GM23338 (cell line): ENCODE measurements around the gene TNFRSF6B. TPM values are rescaled to one million over a fixed set of nuclear protein-coding genes. Genes with fewer than 3 reads are reported as not detected.

Experiments used
- ATAC-seq: fragments of 200-7000 bp; cut with Tn5 transposase; 3 replicates; pipeline ENCODE4 v1.9.1; 2020
- DNase-seq: peaks from one replicate; pipeline ENCODE4 v3.0.0-alpha.2; 2015; ENCODE audit warnings: low spot score
- H2AFZ ChIP-seq: fragments of 200-600 bp; sonication (generic); 2 replicates; pipeline ENCODE4 v1.8.0; 2016; ENCODE audit warnings: antibody characterized with exemption, mild to moderate bottlenecking, moderate library complexity
- H3F3A ChIP-seq: fragments of 200-600 bp; sonication (generic); replicated peaks from 2 replicates; pipeline ENCODE4 v1.8.0; 2017; ENCODE audit warnings: antibody characterized with exemption, mixed run types, low read depth
- H3K27ac ChIP-seq: fragments of 200-600 bp; sonication (generic); 2 replicates; pipeline ENCODE4 v1.6.1; 2016; ENCODE audit warnings: low read depth
- H3K27me3 ChIP-seq: fragments of 200-600 bp; sonication (generic); 2 replicates; pipeline ENCODE4 v1.8.0; 2016; ENCODE audit warnings: mild to moderate bottlenecking, mixed run types, moderate library complexity; ENCODE audit not compliant: insufficient read depth
- H3K36me3 ChIP-seq: fragments of 200-600 bp; sonication (generic); 2 replicates; pipeline ENCODE4 v1.8.0; 2016; ENCODE audit warnings: mild to moderate bottlenecking; ENCODE audit not compliant: insufficient read depth
- H3K4me1 ChIP-seq: fragments of 200-600 bp; sonication (generic); 2 replicates; pipeline ENCODE4 v1.8.0; 2016; ENCODE audit warnings: mild to moderate bottlenecking, moderate library complexity; ENCODE audit not compliant: insufficient read depth
- H3K4me2 ChIP-seq: fragments of 200-600 bp; sonication (generic); 2 replicates; pipeline ENCODE4 v1.7.1; 2017; ENCODE audit warnings: mixed run types
- H3K4me3 ChIP-seq: fragments of 200-600 bp; sonication (generic); 2 replicates; pipeline ENCODE4 v1.6.1; 2016; ENCODE audit warnings: mixed run types
- H3K79me2 ChIP-seq: fragments of 200-600 bp; sonication (generic); replicated peaks from 2 replicates; pipeline ENCODE4 v1.8.0; 2017; ENCODE audit warnings: mild to moderate bottlenecking; ENCODE audit not compliant: insufficient read depth
- H3K9me2 ChIP-seq: fragments of 200-600 bp; sonication (generic); 2 replicates; pipeline ENCODE4 v1.8.0; 2017; ENCODE audit not compliant: insufficient read depth
- H4K20me1 ChIP-seq: fragments of 200-600 bp; sonication (generic); replicated peaks from 2 replicates; pipeline ENCODE4 v1.8.0; 2017; ENCODE audit warnings: mild to moderate bottlenecking; ENCODE audit not compliant: insufficient read depth
- H3K27ac Mint-ChIP-seq: 2 replicates; pipeline ENCODE4 v1.8.0; 2020; ENCODE audit warnings: inconsistent platforms, mild to moderate bottlenecking, moderate library complexity, mixed read lengths
- H3K27me3 Mint-ChIP-seq: 3 replicates; pipeline ENCODE4 v1.8.0; 2022; ENCODE audit warnings: low read depth, mild to moderate bottlenecking, moderate library complexity, mixed read lengths, inconsistent platforms; ENCODE audit not compliant: insufficient read depth, poor library complexity
- H3K36me3 Mint-ChIP-seq: 3 replicates; pipeline ENCODE4 v1.8.0; 2021; ENCODE audit warnings: low read depth, mild to moderate bottlenecking, inconsistent platforms, moderate library complexity, mixed read lengths
- H3K4me1 Mint-ChIP-seq: 3 replicates; pipeline ENCODE4 v1.8.0; 2020; ENCODE audit warnings: mild to moderate bottlenecking, inconsistent platforms, mixed read lengths
- H3K4me3 Mint-ChIP-seq: 3 replicates; pipeline ENCODE4 v1.8.0; 2021; ENCODE audit warnings: moderate library complexity, mild to moderate bottlenecking, inconsistent platforms, mixed read lengths
- H3K9me3 Mint-ChIP-seq: 3 replicates; pipeline ENCODE4 v1.8.0; 2020; ENCODE audit warnings: moderate library complexity, mild to moderate bottlenecking, inconsistent platforms, mixed read lengths
- EZH2 ChIP-seq: fragments of 200-600 bp; sonication (generic); IDR thresholded peaks from one replicate; pipeline ENCODE4 v1.8.0; 2017; ENCODE audit warnings: antibody characterized with exemption, mild to moderate bottlenecking, low read depth; ENCODE audit not compliant: unreplicated experiment
- EZH2phosphoT487 ChIP-seq: fragments of 200-600 bp; sonication (generic); IDR thresholded peaks from one replicate; pipeline ENCODE4 v1.8.1; 2018; ENCODE audit warnings: antibody characterized with exemption; ENCODE audit not compliant: unreplicated experiment
- JUNB ChIP-seq: IDR thresholded peaks from one replicate; pipeline ENCODE4 v1.6.1; 2016; ENCODE audit warnings: antibody characterized with exemption; ENCODE audit not compliant: unreplicated experiment
- POLR2AphosphoS5 ChIP-seq: IDR thresholded peaks from 2 replicates; pipeline ENCODE4 v1.6.1; 2016; ENCODE audit warnings: antibody characterized with exemption, low read depth
- ZNF462 ChIP-seq: fragments of 250-450 bp; sonication (Bioruptor Pico); IDR thresholded peaks from 2 replicates; pipeline ENCODE4 v1.5.0; 2020; ENCODE audit warnings: mild to moderate bottlenecking, moderate library complexity
- polyA plus RNA-seq: library from polyadenylated mRNA; unstranded; fragments of >200 nt; fragmentation: Nextera tagmentation; extraction: Ambion mirVana; gene quantifications from 2 replicates; pipeline ENCODE4 v1.2.1, GENCODE V29; 2016
- total RNA-seq: library from RNA; depleted of rRNA; stranded (reverse); fragments of >200 nt; shearing (Covaris generic); gene quantifications from 2 replicates; pipeline ENCODE4 v1.2.3, GENCODE V29; 2014
- TF ChIP-seq, protein P1 (sequence below): IDR thresholded peaks from 2 replicates; pipeline ENCODE4 v1.6.1; 2016; ENCODE audit warnings: antibody characterized with exemption

Gene TNFRSF6B
- total and polyA plus RNA-seq, 2 experiments from 2014 or later, result 0.28 TPM; not detected in 1

DNA sequence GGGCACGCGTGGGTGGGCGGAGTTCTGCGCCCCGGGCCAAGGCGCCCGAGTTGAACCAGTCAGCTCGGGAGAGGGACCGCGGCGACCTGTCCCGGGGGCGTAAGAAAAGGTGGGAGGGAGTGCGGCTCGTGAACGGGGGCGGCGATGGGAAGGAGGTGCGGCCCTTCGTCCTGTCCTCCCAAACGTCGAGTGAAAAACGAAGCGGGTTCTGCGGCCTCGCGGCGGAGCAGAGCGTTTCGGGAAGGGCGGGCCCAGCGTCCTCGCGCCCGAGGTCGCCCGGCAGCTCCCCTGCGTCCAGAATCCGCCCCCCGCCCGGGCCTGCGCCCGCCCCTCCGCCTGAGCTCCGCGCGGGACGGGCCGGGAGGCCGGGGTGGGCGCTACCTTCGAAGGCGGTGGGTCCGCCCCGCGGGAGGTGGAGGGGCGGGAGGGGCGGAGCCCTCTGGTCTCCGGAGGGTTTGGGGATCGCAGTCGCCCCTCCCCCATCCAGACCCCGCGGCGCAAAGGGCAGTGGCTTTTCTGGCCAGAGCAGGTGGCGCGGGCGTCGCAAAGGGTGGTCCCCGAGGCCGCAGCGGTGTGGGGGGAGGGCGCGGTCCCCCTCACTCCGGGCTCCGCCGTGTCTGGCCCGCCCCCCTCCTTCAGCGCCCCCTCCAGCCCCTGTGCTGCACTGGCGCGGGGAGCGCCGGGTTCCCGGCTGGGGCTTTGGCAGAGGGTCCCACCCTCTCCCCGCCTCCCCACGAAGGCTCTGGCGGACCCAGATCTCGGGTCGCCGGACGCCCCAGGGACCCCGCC lies 44.1 kb upstream of the TNFRSF6B start (continued):
- TF ChIP-seq ZNF462 (CRISPR knock-in tag) (no peak), JUNB (no peak), EZH2 (no peak), POLR2AphosphoS5 (peak; percentile 41; the same call in 1 of the 2 replicates)

DNA sequence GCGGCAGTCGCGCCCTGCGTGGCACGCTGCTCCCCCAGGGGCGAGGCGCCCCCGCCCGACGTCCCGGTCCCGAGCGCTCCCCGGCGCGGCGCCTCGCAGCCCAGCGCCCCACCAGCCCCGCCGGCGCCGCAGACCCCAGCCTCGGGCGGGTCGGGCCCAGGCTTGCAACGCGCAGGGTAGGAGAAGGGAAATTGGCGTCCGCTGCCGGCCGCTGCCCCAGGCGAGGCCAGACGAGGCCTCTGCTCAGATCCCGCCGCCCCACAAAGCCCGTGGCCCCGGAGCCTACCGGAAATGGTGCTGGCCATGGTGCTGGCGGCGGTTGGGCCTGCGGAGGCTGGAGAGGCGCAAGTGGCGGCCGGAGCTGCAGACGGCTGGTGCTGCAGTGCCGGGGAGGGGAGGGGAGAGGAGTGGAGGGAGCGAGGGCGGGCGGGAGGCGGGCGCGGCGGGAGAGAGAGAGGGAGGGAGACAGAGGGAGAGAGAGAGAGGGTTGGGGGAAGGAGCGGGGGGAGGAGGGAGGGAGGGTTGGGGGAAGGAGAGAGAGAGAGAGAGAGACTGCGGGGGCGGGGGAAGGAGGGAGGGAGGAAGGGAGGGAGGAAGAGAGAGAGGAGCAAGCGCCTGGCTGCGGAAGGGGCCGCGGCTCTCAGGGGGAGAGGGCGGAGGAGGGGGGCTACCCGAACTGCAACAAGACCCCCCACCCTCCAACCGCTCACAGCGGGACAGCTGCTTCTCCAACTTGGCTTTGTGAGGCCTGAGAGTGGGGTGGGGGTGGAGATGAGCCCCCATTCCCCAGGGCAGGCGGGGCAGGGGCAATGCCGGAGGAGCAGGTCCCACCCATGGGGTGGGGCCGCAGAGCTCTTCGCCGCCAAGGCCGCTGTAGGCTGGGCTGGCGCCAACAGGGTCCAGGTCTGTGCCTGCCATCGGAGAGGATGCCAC lies 43.1 kb upstream of the TNFRSF6B start, which contains the start of gene STMN3:
Gene STMN3 (minus strand): TSS at position 384 of the 933 bp plus-strand sequence. CDS start 79 bp downstream, at position 305.
- H3K4me3 ChIP-seq, result peak within 1 kb of the TSS; percentile 85
- no peaks in the 10 kb centered on the region; the same call in 2 of the 3 replicates for H3K36me3 Mint-ChIP-seq
- peaks cover 6% of the 10 kb centered on the region; the same call in 1 of the 2 replicates for H3F3A ChIP-seq
- no peaks in the 10 kb centered on the region for H3K9me2 ChIP-seq
- peak; percentile 57 for ATAC-seq
- peak within 1 kb of the TSS; percentile 83 for H3K4me3 Mint-ChIP-seq
- H3K27ac Mint-ChIP-seq, result peak within 1 kb of the TSS; percentile 97
- H3K27ac ChIP-seq, result peak within 1 kb of the TSS; percentile 88
- peak within 1 kb of the TSS; percentile 96; the same call in 1 of the 2 replicates for H2AFZ ChIP-seq
- no peaks in the 10 kb centered on the region for H3K36me3 ChIP-seq
- H3K27me3 ChIP-seq, result no peaks in the 10 kb centered on the region
- H3K4me1 Mint-ChIP-seq, result peaks cover 29% of the 10 kb centered on the region
- peak; percentile 97 for DNase-seq
- peaks cover 15% of the 10 kb centered on the region for H3K27me3 Mint-ChIP-seq
- no peaks in the 10 kb centered on the region; the same call in 1 of the 2 replicates for H4K20me1 ChIP-seq
- H3K9me3 Mint-ChIP-seq, result no peaks in the 10 kb centered on the region
- H3K79me2 ChIP-seq, result 0 out of 2 replicates have a peak, but pooled peaks cover 3% of the 10 kb centered on the region
- peaks cover 13% of the 10 kb centered on the region for H3K4me1 ChIP-seq
- H3K4me2 ChIP-seq, result peak within 1 kb of the TSS; percentile 90
- peak; percentile 54; the same call in 1 of the 2 replicates for TF ChIP-seq POLR2AphosphoS5
- TF ChIP-seq EZH2phosphoT487, result no peak
- TF ChIP-seq, protein P1, sequence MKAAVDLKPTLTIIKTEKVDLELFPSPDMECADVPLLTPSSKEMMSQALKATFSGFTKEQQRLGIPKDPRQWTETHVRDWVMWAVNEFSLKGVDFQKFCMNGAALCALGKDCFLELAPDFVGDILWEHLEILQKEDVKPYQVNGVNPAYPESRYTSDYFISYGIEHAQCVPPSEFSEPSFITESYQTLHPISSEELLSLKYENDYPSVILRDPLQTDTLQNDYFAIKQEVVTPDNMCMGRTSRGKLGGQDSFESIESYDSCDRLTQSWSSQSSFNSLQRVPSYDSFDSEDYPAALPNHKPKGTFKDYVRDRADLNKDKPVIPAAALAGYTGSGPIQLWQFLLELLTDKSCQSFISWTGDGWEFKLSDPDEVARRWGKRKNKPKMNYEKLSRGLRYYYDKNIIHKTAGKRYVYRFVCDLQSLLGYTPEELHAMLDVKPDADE, result peak; percentile 73
